ENCODE data around the gene ME3.

DNA sequence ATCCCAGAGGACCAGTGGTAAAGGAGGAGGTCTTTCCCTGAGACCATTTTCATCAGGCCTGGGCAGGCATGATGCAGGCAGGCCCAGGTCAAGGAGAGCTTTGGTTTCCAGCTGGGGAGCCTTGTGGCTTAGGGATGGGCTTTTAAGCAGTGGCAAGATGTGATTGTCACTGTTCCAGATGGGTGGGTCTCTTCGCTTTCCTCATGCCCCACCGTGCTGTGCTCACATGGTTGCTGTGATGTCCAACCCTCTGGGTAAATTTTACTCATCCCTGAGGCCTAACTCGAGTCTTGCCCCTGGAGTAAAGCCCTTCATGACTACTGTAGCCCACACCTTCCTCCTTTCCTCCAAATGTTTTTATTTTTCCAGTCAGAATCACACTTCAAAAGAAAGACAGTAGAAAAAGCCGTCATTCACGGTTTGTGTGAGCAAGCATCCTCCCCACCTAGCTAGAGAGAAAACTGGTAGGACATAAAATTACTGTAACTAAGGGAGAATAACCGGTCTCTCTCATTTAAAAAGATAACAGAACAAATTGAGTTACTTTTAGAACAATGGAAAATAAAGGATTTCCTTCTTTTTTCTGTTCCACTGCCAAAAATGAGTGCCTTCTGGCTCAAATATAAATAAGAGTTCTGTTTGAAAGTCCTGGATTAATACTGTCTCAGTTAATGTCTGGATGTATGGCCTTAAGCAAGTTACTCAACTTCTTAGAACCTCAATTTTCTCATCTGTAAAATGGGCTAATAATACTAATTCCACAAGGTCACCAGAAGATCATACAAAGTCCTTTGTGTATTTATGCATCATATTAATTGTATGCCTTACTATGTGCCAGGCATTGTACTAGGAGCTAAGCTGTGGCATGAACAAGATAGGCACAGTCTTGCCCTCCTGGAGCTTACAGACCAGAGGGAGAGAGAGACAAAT lies 84.9 kb downstream of the ME3 start:
- TF ChIP-seq CTCF (IDR thresholded peaks at IDR 0.05) (no peak), TCF7L2 (IDR thresholded peaks at IDR 0.05; ENCODE audit: low read depth, low read length) (no peak), SIN3A (IDR thresholded peaks at IDR 0.05; ENCODE audit: borderline replicate concordance, insufficient read depth, low read depth, low read length) (no peak), POLR2AphosphoS5 (IDR thresholded peaks at IDR 0.05; ENCODE audit: low read depth, low read length) (no peak)
